Mesodermal cell (in vitro differentiated cells): Measurements from ENCODE around the gene SARS2.
"Not testable (repeated sequence)": the region's sequence is repeated elsewhere in the genome, so short reads cannot be mapped to it uniquely, and the experiment has no call there.

Experiments used
- H3K27ac ChIP-seq: 2 replicates; pipeline ENCODE4 v1.7.0; 2013; ENCODE audit warnings: mild to moderate bottlenecking, low read depth, low read length, moderate library complexity; ENCODE audit not compliant: severe bottlenecking
- H3K36me3 ChIP-seq: 2 replicates; pipeline ENCODE4 v1.7.1; 2013; ENCODE audit warnings: mild to moderate bottlenecking, low read length, moderate library complexity; ENCODE audit not compliant: control insufficient read depth, insufficient read depth
- H3K4me1 ChIP-seq: one replicate; pipeline ENCODE4 v1.7.1; 2013; ENCODE audit warnings: mild to moderate bottlenecking, low read length; ENCODE audit not compliant: insufficient read depth, control insufficient read depth, poor library complexity, severe bottlenecking
- H3K4me3 ChIP-seq: 2 replicates; pipeline ENCODE4 v1.7.0; 2013; ENCODE audit warnings: low read length, control low read depth, mild to moderate bottlenecking; ENCODE audit not compliant: insufficient read depth, poor library complexity, severe bottlenecking; ENCODE audit errors: extremely low read depth
- H3K9me3 ChIP-seq: 2 replicates; pipeline ENCODE4 v1.7.1; 2013; ENCODE audit warnings: mild to moderate bottlenecking, low read length, moderate library complexity; ENCODE audit not compliant: control insufficient read depth
- WGBS, 2 experiments: methylation state at CpG; one replicate each; pipeline ENCODE4 v1.1.5; 2013; ENCODE audit warnings: missing lambda C conversion rate in 2 of 2; ENCODE audit not compliant: insufficient coverage in 2 of 2; 5-methylcytosine and 5-hydroxymethylcytosine counted together

SARS2 gene

GRCh38 chr19:38890686-38891085, 39.9 kb downstream of the SARS2 start:
- H3K27ac ChIP-seq: no peak overlapping the region
- peaks cover 11% of the 10 kb centered on the region for H3K36me3 ChIP-seq
- no peaks in the 10 kb centered on the region for H3K9me3 ChIP-seq
- H3K4me3 ChIP-seq: no peak overlapping the region
- H3K4me1 ChIP-seq: no peaks in the 10 kb centered on the region

- Histone ChIP-seq H3K4me3 (no peak overlapping the region), H3K27ac (no peak overlapping the region), H3K36me3 (peaks cover 11% of the 10 kb centered on the region), H3K4me1 (no peaks in the 10 kb centered on the region), H3K9me3 (no peaks in the 10 kb centered on the region)
- WGBS, 2 experiments: 92% methylated on average over 3 to 5 of the region's 8 CpGs
Observed at GRCh38 chr19:38889803-38890202, 40.8 kb downstream of the SARS2 start.

- 95% methylated on average over 17 of the region's 17 CpGs for WGBS, 2 experiments
- no peaks in the 10 kb centered on the region for H3K9me3 ChIP-seq
- H3K4me1 ChIP-seq: no peaks in the 10 kb centered on the region
- no peak overlapping the region for H3K4me3 ChIP-seq
- H3K36me3 ChIP-seq: peaks cover 11% of the 10 kb centered on the region
- H3K27ac ChIP-seq: no peak overlapping the region
Observed at GRCh38 chr19:38888876-38889275, 41.7 kb downstream of the SARS2 start.

GRCh38 chr19:38884691-38885090, 45.9 kb downstream of the SARS2 start:
- not testable (repeated sequence) for H3K4me1 ChIP-seq, H3K36me3 ChIP-seq, H3K27ac ChIP-seq, H3K4me3 ChIP-seq, H3K9me3 ChIP-seq
- 93 to 100% methylated on average over 3 of the region's 3 CpGs for WGBS, 2 experiments

GRCh38 chr19:38883286-38883685, 47.3 kb downstream of the SARS2 start:
- Histone ChIP-seq H3K4me1 (peaks cover 6% of the 10 kb centered on the region), H3K4me3 (no peak overlapping the region)
- WGBS, 2 experiments: 90 to 92% methylated on average over 4 to 5 of the region's 9 CpGs

GRCh38 chr19:38880882-38881609, 49.5 kb downstream of the SARS2 start:
- Histone ChIP-seq H3K4me3 (no peak overlapping the region), H3K4me1 (peaks cover 12% of the 10 kb centered on the region), H3K9me3 (no peaks in the 10 kb centered on the region), H3K27ac (no peak overlapping the region), H3K36me3 (no peaks in the 10 kb centered on the region)
- WGBS, 2 experiments: 90 to 92% methylated on average over 14 to 16 of the region's 19 CpGs

More at GRCh38 chr19:38883286-38883685, 47.3 kb downstream of the SARS2 start:
- H3K9me3 ChIP-seq: no peaks in the 10 kb centered on the region
- no peaks in the 10 kb centered on the region for H3K36me3 ChIP-seq
- H3K27ac ChIP-seq: no peak overlapping the region

GRCh38 chr19:38880076-38880881, 50.3 kb downstream of the SARS2 start:
- H3K4me1 ChIP-seq: peaks cover 12% of the 10 kb centered on the region
- H3K4me3 ChIP-seq: no peak overlapping the region
- H3K27ac ChIP-seq: no peak overlapping the region
- WGBS, 2 experiments: 90 to 92% methylated on average over 12 to 15 of the region's 19 CpGs
- H3K36me3 ChIP-seq: no peaks in the 10 kb centered on the region
- H3K9me3 ChIP-seq: no peaks in the 10 kb centered on the region

GRCh38 chr19:38879400-38879751, 51.2 kb downstream of the SARS2 start:
- Histone ChIP-seq H3K4me1 (peaks cover 12% of the 10 kb centered on the region), H3K36me3 (no peaks in the 10 kb centered on the region), H3K27ac (no peak overlapping the region), H3K4me3 (no peak overlapping the region), H3K9me3 (no peaks in the 10 kb centered on the region)
- WGBS, 2 experiments: 93 to 95% methylated on average over 2 to 11 of the region's 11 CpGs

- no peaks in the 10 kb centered on the region for H3K36me3 ChIP-seq
- H3K27ac ChIP-seq: no peak overlapping the region
- WGBS, 2 experiments: 96% methylated on average over 12 of the region's 16 CpGs
- no peaks in the 10 kb centered on the region for H3K9me3 ChIP-seq
- no peak overlapping the region for H3K4me3 ChIP-seq
- peaks cover 12% of the 10 kb centered on the region for H3K4me1 ChIP-seq
Observed at GRCh38 chr19:38878575-38879399, 51.8 kb downstream of the SARS2 start.

GRCh38 chr19:38877781-38878574, 52.6 kb downstream of the SARS2 start, which contains the start of gene RINL:
Gene RINL (minus strand): TSS chr19:38878275. CDS start chr19:38876742, 1,533 bp downstream.
- no peaks in the 10 kb centered on the region for H3K36me3 ChIP-seq
- no peaks in the 10 kb centered on the region for H3K9me3 ChIP-seq
- WGBS, 2 experiments: 80 to 81% methylated on average over 7 to 10 of the region's 11 CpGs
- H3K4me1 ChIP-seq: peaks cover 12% of the 10 kb centered on the region
- no peak within 1 kb of the TSS for H3K27ac ChIP-seq
- no peak within 1 kb of the TSS for H3K4me3 ChIP-seq
